H9 (cell line): Measurements from ENCODE around the gene NLRX1. TPM values are rescaled to one million over a fixed set of nuclear protein-coding genes. Genes with fewer than 3 reads are reported as not detected.

Experiments
- DNase-seq: peaks from one replicate; pipeline ENCODE4 v3.0.0-alpha.2; 2017
- H2AFZ ChIP-seq: one replicate; pipeline ENCODE4 v1.6.1; 2013; ENCODE audit warnings: mild to moderate bottlenecking, low read length, control low read depth, moderate library complexity
- H2AK5ac ChIP-seq: 2 replicates; pipeline ENCODE4 v1.6.1; 2013; ENCODE audit warnings: low read length, control low read depth, mixed read lengths; ENCODE audit not compliant: insufficient read length
- H2BK120ac ChIP-seq: one replicate; pipeline ENCODE4 v1.6.1; 2013; ENCODE audit warnings: low read depth, mild to moderate bottlenecking, low read length, control low read depth, inconsistent platforms; ENCODE audit not compliant: poor library complexity, severe bottlenecking
- H2BK12ac ChIP-seq: 2 replicates; pipeline ENCODE4 v1.6.1; 2013; ENCODE audit warnings: low read length, control low read depth, mixed read lengths, low read depth; ENCODE audit not compliant: insufficient read length
- H2BK15ac ChIP-seq: 2 replicates; pipeline ENCODE4 v1.6.1; 2013; ENCODE audit warnings: low read depth, low read length, control low read depth
- H2BK20ac ChIP-seq: one replicate; pipeline ENCODE4 v1.6.1; 2013; ENCODE audit warnings: low read depth, mild to moderate bottlenecking, low read length, control low read depth, inconsistent platforms; ENCODE audit not compliant: poor library complexity, severe bottlenecking
- H2BK5ac ChIP-seq: 2 replicates; pipeline ENCODE4 v1.6.1; 2013; ENCODE audit warnings: low read length, control low read depth, mixed read lengths; ENCODE audit not compliant: insufficient read length
- H3K14ac ChIP-seq: 2 replicates; pipeline ENCODE4 v1.6.1; 2013; ENCODE audit warnings: low read length, control low read depth; ENCODE audit not compliant: insufficient read depth
- H3K18ac ChIP-seq: 2 replicates; pipeline ENCODE4 v1.6.1; 2013; ENCODE audit warnings: low read depth, mild to moderate bottlenecking, mixed read lengths, low read length, control low read depth; ENCODE audit not compliant: insufficient read length
- H3K23ac ChIP-seq: 2 replicates; pipeline ENCODE4 v1.6.1; 2013; ENCODE audit warnings: low read length, control low read depth, mixed read lengths, low read depth; ENCODE audit not compliant: insufficient read length
- H3K23me2 ChIP-seq: 2 replicates; pipeline ENCODE4 v1.6.1; 2013; ENCODE audit warnings: low read depth, mild to moderate bottlenecking, mixed read lengths, low read length, control low read depth; ENCODE audit not compliant: insufficient read length, poor library complexity, severe bottlenecking
- H3K27ac ChIP-seq: 2 replicates; pipeline ENCODE4 v1.5.1; 2013; ENCODE audit warnings: low read length, control low read depth, mixed read lengths, low read depth; ENCODE audit not compliant: insufficient read length
- H3K27me3 ChIP-seq: 2 replicates; pipeline ENCODE4 v1.6.1; 2013; ENCODE audit warnings: low read length, control low read depth, inconsistent platforms; ENCODE audit not compliant: insufficient read depth
- H3K4ac ChIP-seq: 2 replicates; pipeline ENCODE4 v1.6.1; 2013; ENCODE audit warnings: low read depth, mild to moderate bottlenecking, control low read depth, inconsistent platforms, low read length, moderate library complexity
- H3K4me1 ChIP-seq: 2 replicates; pipeline ENCODE4 v1.6.1; 2013; ENCODE audit warnings: low read length, control low read depth, inconsistent platforms; ENCODE audit not compliant: insufficient read depth
- H3K4me2 ChIP-seq: 2 replicates; pipeline ENCODE4 v1.6.1; 2013; ENCODE audit warnings: low read length, control low read depth, mixed read lengths; ENCODE audit not compliant: insufficient read length, insufficient read depth
- H3K56ac ChIP-seq: 2 replicates; pipeline ENCODE4 v1.6.1; 2013; ENCODE audit warnings: low read depth, mild to moderate bottlenecking, mixed read lengths, low read length, control low read depth; ENCODE audit not compliant: insufficient read length
- H3K79me1 ChIP-seq: 2 replicates; pipeline ENCODE4 v1.6.1; 2013; ENCODE audit warnings: low read depth, mild to moderate bottlenecking, moderate library complexity, low read length, control low read depth, inconsistent platforms; ENCODE audit not compliant: insufficient read depth, poor library complexity, severe bottlenecking
- H3K79me2 ChIP-seq: 2 replicates; pipeline ENCODE4 v1.6.1; 2013; ENCODE audit warnings: low read length, control low read depth, inconsistent platforms; ENCODE audit not compliant: insufficient read depth
- H3K9ac ChIP-seq: 2 replicates; pipeline ENCODE4 v1.6.1; 2013; ENCODE audit warnings: low read length, control low read depth, mixed read lengths; ENCODE audit not compliant: insufficient read length; ENCODE audit errors: extremely low read depth
- H3K9me3 ChIP-seq: one replicate; pipeline ENCODE4 v1.6.1; 2013; ENCODE audit warnings: low read depth, low read length, inconsistent platforms; ENCODE audit not compliant: control insufficient read depth
- H3T11ph ChIP-seq: one replicate; pipeline ENCODE4 v1.6.1; 2013; ENCODE audit warnings: mild to moderate bottlenecking, low read length, control low read depth, inconsistent platforms
- H4K20me1 ChIP-seq: one replicate; pipeline ENCODE4 v1.6.1; 2013; ENCODE audit not compliant: control insufficient read depth, insufficient read length, insufficient read depth
- H4K5ac ChIP-seq: 2 replicates; pipeline ENCODE4 v1.6.1; 2013; ENCODE audit warnings: low read depth, mild to moderate bottlenecking, mixed read lengths, low read length, control low read depth; ENCODE audit not compliant: insufficient read length
- H4K8ac ChIP-seq: replicated peaks from 2 replicates; pipeline ENCODE4 v1.6.1; 2013; ENCODE audit warnings: low read length, control low read depth, mixed read lengths, low read depth; ENCODE audit not compliant: insufficient read length
- H4K91ac ChIP-seq: 2 replicates; pipeline ENCODE4 v1.6.1; 2013; ENCODE audit warnings: low read depth, mild to moderate bottlenecking, moderate library complexity, mixed read lengths, low read length, control low read depth; ENCODE audit not compliant: insufficient read length
- H3K27ac Mint-ChIP-seq, 3 experiments: 2 replicates in 2 of 3; 3 replicates in 1 of 3; pipeline ENCODE4 v1.8.0; 2020 to 2021; ENCODE audit warnings: mixed read lengths in 3 of 3, mild to moderate bottlenecking in 1 of 3, moderate library complexity in 1 of 3
- H3K27me3 Mint-ChIP-seq: 2 replicates; pipeline ENCODE4 v1.8.0; 2021; ENCODE audit warnings: low read depth, mild to moderate bottlenecking, moderate library complexity, mixed read lengths
- H3K36me3 Mint-ChIP-seq, 3 experiments: 2 replicates in 2 of 3; 3 replicates in 1 of 3; pipeline ENCODE4 v1.8.0; 2020 to 2021; ENCODE audit warnings: low read depth in 3 of 3, mixed read lengths in 3 of 3; ENCODE audit not compliant: insufficient read depth in 1 of 3
- H3K4me1 Mint-ChIP-seq, 2 experiments: 2 replicates each; pipeline ENCODE4 v1.8.0; 2020; ENCODE audit warnings: mixed read lengths in 2 of 2
- H3K4me3 Mint-ChIP-seq, 2 experiments: 2 replicates in 1 of 2; 3 replicates in 1 of 2; pipeline ENCODE4 v1.8.0; 2020 to 2021; ENCODE audit warnings: mild to moderate bottlenecking in 2 of 2, mixed read lengths in 2 of 2, moderate library complexity in 1 of 2
- H3K9me3 Mint-ChIP-seq, 2 experiments: 2 replicates in 1 of 2; 3 replicates in 1 of 2; pipeline ENCODE4 v1.8.0; 2020; ENCODE audit warnings: mild to moderate bottlenecking in 2 of 2, mixed read lengths in 2 of 2, moderate library complexity in 1 of 2
- CTCF ChIP-seq: fragments of 200-600 bp; sonication (generic); conservative IDR thresholded peaks from 3 replicates; pipeline ENCODE4 v1.8.0; 2021; ENCODE audit warnings: antibody characterized with exemption, mild to moderate bottlenecking
- WGBS: extraction: QIAGEN DNeasy Blood & Tissue Kit; methylation state at CpG from one replicate; pipeline ENCODE4 v1.1.7; 2013; ENCODE audit warnings: missing lambda C conversion rate, low lambda C conversion rate, mixed read lengths; ENCODE audit not compliant: insufficient read length; ENCODE audit errors: extremely low coverage; 5-methylcytosine and 5-hydroxymethylcytosine counted together
- total RNA-seq: library from RNA; stranded (reverse); gene quantifications from 2 replicates; pipeline ENCODE4 v1.2.1, GENCODE V29; 2021

Gene NLRX1
- total RNA-seq, 1 experiment from 2014 or later: 18.2 TPM

- Mint-ChIP-seq H3K4me3 (peak overlapping the region; percentile 18 to 21; a peak in 2 of 5 replicates), H3K27me3 (no peaks in the 10 kb centered on the region; the same call in none of the 2 replicates), H3K27ac (no peak overlapping the region), H3K9me3 (no peaks in the 10 kb centered on the region; a peak in 1 of 5 replicates), H3K4me1 (peaks cover 21 to 34% of the 10 kb centered on the region in 2 experiments), H3K36me3 (no peaks in the 10 kb centered on the region)
- H3K9ac ChIP-seq: no peak overlapping the region
- no peak overlapping the region for H3K4me2 ChIP-seq
- no CpG with 5 or more reads among the region's 6 CpGs for WGBS
- no peaks in the 10 kb centered on the region for H3K79me2 ChIP-seq
- no peak overlapping the region for H3K18ac ChIP-seq
- H3K4ac ChIP-seq: no peak overlapping the region
- DNase-seq: peak; percentile 96
- no peaks in the 10 kb centered on the region for H3K79me1 ChIP-seq
- no peak overlapping the region for H4K5ac ChIP-seq
- no peaks in the 10 kb centered on the region for H3K9me3 ChIP-seq
- H3K56ac ChIP-seq: no peak overlapping the region
- H3K27me3 ChIP-seq: no peaks in the 10 kb centered on the region
- no peak overlapping the region for H2BK12ac ChIP-seq
- no peak overlapping the region for H3T11ph ChIP-seq
- H3K23me2 ChIP-seq: no peaks in the 10 kb centered on the region
- no peak overlapping the region for H4K8ac ChIP-seq
- no peak overlapping the region for H3K27ac ChIP-seq
- no peak overlapping the region for H2BK20ac ChIP-seq
- TF ChIP-seq CTCF: no peak
- no peak overlapping the region for H2BK120ac ChIP-seq
- no peak overlapping the region for H2BK15ac ChIP-seq
- no peaks in the 10 kb centered on the region for H4K20me1 ChIP-seq
- no peak overlapping the region for H4K91ac ChIP-seq
- peak overlapping the region; percentile 11 for H2AFZ ChIP-seq
- no peak overlapping the region for H2BK5ac ChIP-seq
- peaks cover 2% of the 10 kb centered on the region; the same call in 1 of the 2 replicates for H3K4me1 ChIP-seq
- no peak overlapping the region for H2AK5ac ChIP-seq
- no peak overlapping the region for H3K14ac ChIP-seq
- no peak overlapping the region for H3K23ac ChIP-seq
These were observed 27.2 kb downstream of the NLRX1 start for GRCh38 chr11:119195680-119196079.
